ENCODE measurements around the gene PATZ1. TPM values are rescaled to one million over a fixed set of nuclear protein-coding genes. Genes with fewer than 3 reads are reported as not detected.

PATZ1 gene
- total RNA-seq, 2 experiments from 2014 or later = 49.2 to 53.4 TPM

- Histone ChIP-seq H3K9me2 (ENCODE audit: insufficient read depth, low read length) (no peaks in the 10 kb centered on the region), H3K27ac (ENCODE audit: low read depth, low read length, poor library complexity, severe bottlenecking) (no peak overlapping the region), H3K4me2 (ENCODE audit: low read length) (no peak overlapping the region), H3K9me3 (ENCODE audit: low read length) (no peaks in the 10 kb centered on the region), H3K79me2 (ENCODE audit: insufficient read depth, low read depth, low read length) (peaks cover 5% of the 10 kb centered on the region; the same call in 1 of the 2 replicates), H3K4me1 (ENCODE audit: insufficient read depth, low read length, poor library complexity, severe bottlenecking) (peaks cover 3% of the 10 kb centered on the region), H3K4me3 (ENCODE audit: low read depth, low read length, poor library complexity, severe bottlenecking) (no peak overlapping the region), H3K36me3 (ENCODE audit: insufficient read depth, low read length) (peaks cover 96% of the 10 kb centered on the region), H2AFZ (ENCODE audit: low read length) (no peak overlapping the region), H4K20me1 (ENCODE audit: insufficient read depth, low read length) (no peaks in the 10 kb centered on the region; the same call in 1 of the 2 replicates)
- ChIA-PET POLR2A (interaction anchor here (0.6 kb wide), 3 partner anchors 19 to 168 kb away, joined by 4 read pairs; no protein-coding TSS in a partner anchor), CTCF (ENCODE audit: unreplicated experiment) (no interaction called here)
- no peak for DNase-seq (ENCODE audit: low spot score)
- TF ChIP-seq EZH2phosphoT487 (IDR thresholded peaks at IDR 0.05; ENCODE audit: borderline replicate concordance, low read depth, low read length) (no peak), CTCF (conservative IDR thresholded peaks at IDR 0.05; ENCODE audit: low read length) (no peak)
- BruUV-seq (replicated peaks) = no TSS peak
- intact Hi-C loops (cut with micrococcal nuclease; ENCODE audit: unreplicated experiment) = no loop called here
These were observed 9.0 kb downstream of the PATZ1 start for GRCh38 chr22:31337178-31337577.

GRCh38 chr22:31334329-31334728 lies 11.8 kb downstream of the PATZ1 start:
- H3K9me2 ChIP-seq (ENCODE audit: insufficient read depth, low read length) = no peaks in the 10 kb centered on the region
- no peak for DNase-seq (ENCODE audit: low spot score)
- intact Hi-C loops (cut with micrococcal nuclease; ENCODE audit: unreplicated experiment) = no loop called here
- H3K36me3 ChIP-seq (ENCODE audit: insufficient read depth, low read length) = peaks cover 93% of the 10 kb centered on the region
- no TSS peak for BruUV-seq (replicated peaks)
- CTCF ChIA-PET (ENCODE audit: unreplicated experiment) = no interaction called here
- no peak overlapping the region for H3K4me3 ChIP-seq (ENCODE audit: low read depth, low read length, poor library complexity, severe bottlenecking)
- H3K27ac ChIP-seq (ENCODE audit: low read depth, low read length, poor library complexity, severe bottlenecking) = no peak overlapping the region
- no peak overlapping the region for H3K4me2 ChIP-seq (ENCODE audit: low read length)
- H3K4me1 ChIP-seq (ENCODE audit: insufficient read depth, low read length, poor library complexity, severe bottlenecking) = no peaks in the 10 kb centered on the region
- no peak overlapping the region for H2AFZ ChIP-seq (ENCODE audit: low read length)
- H3K9me3 ChIP-seq (ENCODE audit: low read length) = no peaks in the 10 kb centered on the region
- no peaks in the 10 kb centered on the region; the same call in 1 of the 2 replicates for H3K79me2 ChIP-seq (ENCODE audit: insufficient read depth, low read depth, low read length)
- POLR2A ChIA-PET = no interaction called here
- TF ChIP-seq CTCF (conservative IDR thresholded peaks at IDR 0.05; ENCODE audit: low read length) (no peak), EZH2phosphoT487 (IDR thresholded peaks at IDR 0.05; ENCODE audit: borderline replicate concordance, low read depth, low read length) (no peak)
- no peaks in the 10 kb centered on the region for H4K20me1 ChIP-seq (ENCODE audit: insufficient read depth, low read length)

- H4K20me1 ChIP-seq (ENCODE audit: insufficient read depth, low read length) = no peaks in the 10 kb centered on the region
- ChIA-PET CTCF (ENCODE audit: unreplicated experiment) (no interaction called here), POLR2A (no interaction called here)
- H2AFZ ChIP-seq (ENCODE audit: low read length) = no peak overlapping the region
- DNase-seq (ENCODE audit: low spot score) = no peak
- no peaks in the 10 kb centered on the region for H3K4me1 ChIP-seq (ENCODE audit: insufficient read depth, low read length, poor library complexity, severe bottlenecking)
- no TSS peak for BruUV-seq (replicated peaks)
- H3K36me3 ChIP-seq (ENCODE audit: insufficient read depth, low read length) = peaks cover 93% of the 10 kb centered on the region
- no peaks in the 10 kb centered on the region for H3K9me2 ChIP-seq (ENCODE audit: insufficient read depth, low read length)
- no peak overlapping the region for H3K4me2 ChIP-seq (ENCODE audit: low read length)
- intact Hi-C loops (cut with micrococcal nuclease; ENCODE audit: unreplicated experiment) = no loop called here
- no peak overlapping the region for H3K4me3 ChIP-seq (ENCODE audit: low read depth, low read length, poor library complexity, severe bottlenecking)
- TF ChIP-seq EZH2phosphoT487 (IDR thresholded peaks at IDR 0.05; ENCODE audit: borderline replicate concordance, low read depth, low read length) (no peak), CTCF (conservative IDR thresholded peaks at IDR 0.05; ENCODE audit: low read length) (no peak)
- no peaks in the 10 kb centered on the region for H3K9me3 ChIP-seq (ENCODE audit: low read length)
- H3K79me2 ChIP-seq (ENCODE audit: insufficient read depth, low read depth, low read length) = no peaks in the 10 kb centered on the region; the same call in 1 of the 2 replicates
- no peak overlapping the region for H3K27ac ChIP-seq (ENCODE audit: low read depth, low read length, poor library complexity, severe bottlenecking)
These were observed 12.5 kb downstream of the PATZ1 start for GRCh38 chr22:31333641-31334040.

Data from OCI-LY7 (cell line).